ENCODE data around the gene DRC3. TPM values are rescaled to one million over a fixed set of nuclear protein-coding genes. Genes with fewer than 3 reads are reported as not detected.

The DRC3 gene
- total RNA-seq, 2 donors from 2014 or later = 0.47 TPM; not detected in 1

DNA sequence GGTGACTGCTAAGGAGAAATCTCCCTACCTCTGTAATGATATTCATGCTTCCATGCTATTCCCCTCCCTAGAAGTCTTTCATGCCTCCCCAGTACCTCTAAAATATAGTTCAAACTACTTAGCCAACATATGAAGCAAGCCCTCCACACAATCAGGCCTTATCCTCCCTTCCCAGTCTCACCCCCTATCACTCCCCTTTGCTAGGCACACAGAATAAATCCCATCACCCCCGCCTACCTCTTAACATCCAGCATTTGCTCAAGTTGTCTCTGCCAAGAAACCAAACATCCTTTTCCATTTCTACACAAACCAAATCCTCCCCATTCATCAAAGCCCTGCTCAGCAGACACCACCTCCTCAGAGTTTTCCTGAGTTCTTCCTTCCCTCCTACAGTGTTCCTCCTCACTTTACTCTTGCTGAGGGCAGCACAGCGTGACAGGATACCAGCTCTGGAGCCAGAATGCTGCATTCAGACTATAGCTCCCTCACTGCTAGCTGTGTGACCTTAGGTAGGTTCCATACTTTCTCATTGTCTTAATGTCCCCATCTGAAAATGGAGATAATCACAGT lies 7.4 kb upstream of the DRC3 start:
- no peaks in the 10 kb centered on the region for H3K27me3 Mint-ChIP-seq
- peaks cover 17 to 25% of the 10 kb centered on the region in 2 donors for H3K4me1 Mint-ChIP-seq (ENCODE audit: low read depth in 2 of 2)
- ATAC-seq = no peak
- H3K27ac Mint-ChIP-seq = no peak overlapping the region
- no peaks in the 10 kb centered on the region for H3K36me3 Mint-ChIP-seq
- no peaks in the 10 kb centered on the region for H3K9me3 Mint-ChIP-seq
- no peak overlapping the region for H3K4me3 Mint-ChIP-seq
- no peak for DNase-seq (ENCODE audit: low spot score)

DNA sequence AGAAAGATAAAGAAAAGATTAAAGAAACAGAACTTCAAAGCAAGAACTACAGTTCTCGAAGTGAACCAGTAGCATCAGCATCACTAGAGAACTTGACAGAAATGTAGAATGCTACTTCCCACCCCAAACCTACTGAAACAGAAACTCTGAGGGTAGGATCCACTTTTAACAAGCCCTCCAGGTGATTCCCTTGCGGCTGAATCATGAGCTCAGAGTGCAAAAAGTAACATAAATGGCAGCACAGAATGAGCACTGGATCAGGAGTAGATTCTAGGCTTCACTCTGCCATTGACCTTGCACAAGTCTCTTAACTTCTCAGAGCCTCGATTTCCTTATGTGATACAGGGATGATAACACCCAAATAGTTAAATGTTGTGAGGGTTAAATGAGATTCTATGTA lies 6.3 kb upstream of the DRC3 start:
- Mint-ChIP-seq H3K9me3 (no peaks in the 10 kb centered on the region), H3K4me1 (ENCODE audit: low read depth in 2 of 2) (peaks cover 20 to 27% of the 10 kb centered on the region in 2 donors), H3K4me3 (no peak overlapping the region), H3K27ac (no peak overlapping the region), H3K27me3 (no peaks in the 10 kb centered on the region), H3K36me3 (no peaks in the 10 kb centered on the region)
- DNase-seq (ENCODE audit: low spot score) (no peak), ATAC-seq (no peak)

DNA sequence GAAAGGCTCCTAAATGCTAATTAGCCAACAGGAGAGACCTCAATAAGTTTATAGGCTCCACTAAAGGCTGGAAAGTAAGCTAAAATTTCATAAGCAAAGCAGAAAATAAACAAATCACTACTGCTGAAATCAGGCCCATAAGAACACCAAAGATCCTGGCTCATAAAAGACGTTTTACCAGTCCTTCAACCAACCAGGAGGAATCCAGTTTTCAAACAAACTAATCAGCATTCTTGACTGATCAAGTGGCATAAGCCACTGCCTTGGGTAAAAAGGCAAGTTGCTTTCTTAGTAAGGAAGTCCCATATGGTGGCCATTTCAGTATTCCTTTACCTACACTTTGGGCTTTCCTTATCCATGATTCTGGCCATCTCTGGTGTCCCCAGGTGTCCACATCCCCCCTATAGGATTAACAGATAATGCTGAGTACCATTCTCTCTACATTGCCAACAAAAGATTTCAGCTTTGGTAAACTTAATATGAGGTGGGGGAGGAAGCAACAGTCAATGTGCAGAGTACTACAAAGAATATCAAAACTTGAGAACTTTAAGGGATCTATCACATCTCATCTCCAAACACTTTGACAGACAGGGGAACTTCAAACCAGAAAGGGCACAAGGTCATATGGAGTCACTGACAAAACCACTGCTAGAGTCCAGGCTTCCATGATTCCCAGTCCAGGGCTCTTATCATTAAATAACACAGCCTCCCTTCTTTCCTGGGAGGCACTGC lies 1.8 kb upstream of the DRC3 start:
- Mint-ChIP-seq H3K36me3 (no peaks in the 10 kb centered on the region), H3K27ac (peak overlapping the region; percentile 51 to 76)
- DNase-seq (ENCODE audit: low spot score) = no peak

DNA sequence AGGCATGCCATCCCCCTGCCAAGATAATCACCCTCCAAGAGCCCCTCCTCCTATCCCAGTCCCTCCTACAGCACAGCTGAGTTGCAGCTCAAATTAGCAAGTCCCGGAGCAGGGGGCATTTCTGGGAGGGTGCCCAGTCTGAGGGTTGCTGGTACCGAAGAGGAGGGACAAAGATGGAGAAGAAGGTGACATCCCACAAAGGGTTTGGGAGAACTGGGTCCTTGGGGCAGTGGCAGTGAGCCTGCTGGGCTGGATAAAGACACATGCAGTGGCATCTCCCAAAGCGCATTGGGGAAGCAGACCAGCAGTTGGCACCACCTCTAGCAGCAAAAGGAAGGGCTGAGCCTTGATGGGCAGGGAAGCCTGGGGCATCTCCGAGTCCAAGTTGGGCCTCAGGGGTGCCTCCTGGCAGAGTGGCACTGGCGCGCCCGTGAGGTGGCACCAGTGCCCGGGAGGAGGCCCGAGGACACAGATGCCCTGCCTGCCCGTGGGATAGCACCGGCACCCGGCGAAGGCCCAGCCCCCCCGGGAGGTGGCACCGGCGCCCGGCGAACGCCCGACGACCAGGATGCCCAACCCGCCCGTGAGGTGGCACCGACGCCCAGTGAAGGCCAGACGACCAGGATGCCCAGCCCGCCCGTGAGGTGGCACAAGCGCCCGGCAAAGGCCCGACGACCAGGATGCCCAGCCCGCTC lies 1.1 kb upstream of the DRC3 start:
- no peaks in the 10 kb centered on the region for H3K27me3 Mint-ChIP-seq
- H3K4me3 Mint-ChIP-seq = peak overlapping the region; percentile 72
- ATAC-seq (no peak), DNase-seq (ENCODE audit: low spot score) (peak; percentile 72)
- no peaks in the 10 kb centered on the region for H3K36me3 Mint-ChIP-seq
- H3K27ac Mint-ChIP-seq = peak overlapping the region; percentile 64 to 79
- H3K9me3 Mint-ChIP-seq = no peaks in the 10 kb centered on the region
- H3K4me1 Mint-ChIP-seq (ENCODE audit: low read depth in 2 of 2) = peaks cover 18 to 25% of the 10 kb centered on the region in 2 donors

More for the DNA sequence above, 1.8 kb upstream of the DRC3 start:
- Mint-ChIP-seq H3K27me3 (no peaks in the 10 kb centered on the region), H3K9me3 (no peaks in the 10 kb centered on the region), H3K4me1 (ENCODE audit: low read depth in 2 of 2) (peaks cover 21 to 29% of the 10 kb centered on the region in 2 donors), H3K4me3 (peak overlapping the region; percentile 72)
- ATAC-seq = no peak

DNA sequence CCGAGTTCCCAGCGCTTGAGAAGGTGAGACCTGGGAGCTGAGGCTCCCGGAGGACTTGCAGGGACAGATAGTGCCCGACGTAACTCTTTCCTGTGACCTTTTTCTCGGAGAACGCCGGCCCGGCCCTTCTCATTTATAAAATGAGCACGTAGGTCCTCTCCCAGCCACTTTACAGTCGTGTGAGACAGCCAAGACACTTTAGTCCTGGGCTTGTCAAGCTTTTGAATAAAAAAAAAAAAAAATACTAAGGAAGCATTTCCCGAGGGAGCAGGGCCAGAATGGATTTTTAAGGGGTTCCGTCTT lies 241 bp downstream of the DRC3 start:
- Mint-ChIP-seq H3K36me3 (no peaks in the 10 kb centered on the region), H3K9me3 (no peaks in the 10 kb centered on the region), H3K4me3 (peak overlapping the region; percentile 91), H3K4me1 (ENCODE audit: low read depth in 2 of 2) (peaks cover 18 to 25% of the 10 kb centered on the region in 2 donors), H3K27me3 (no peaks in the 10 kb centered on the region), H3K27ac (peak overlapping the region; percentile 64 to 79)
- DNase-seq (ENCODE audit: low spot score) (no peak), ATAC-seq (no peak)

DNA sequence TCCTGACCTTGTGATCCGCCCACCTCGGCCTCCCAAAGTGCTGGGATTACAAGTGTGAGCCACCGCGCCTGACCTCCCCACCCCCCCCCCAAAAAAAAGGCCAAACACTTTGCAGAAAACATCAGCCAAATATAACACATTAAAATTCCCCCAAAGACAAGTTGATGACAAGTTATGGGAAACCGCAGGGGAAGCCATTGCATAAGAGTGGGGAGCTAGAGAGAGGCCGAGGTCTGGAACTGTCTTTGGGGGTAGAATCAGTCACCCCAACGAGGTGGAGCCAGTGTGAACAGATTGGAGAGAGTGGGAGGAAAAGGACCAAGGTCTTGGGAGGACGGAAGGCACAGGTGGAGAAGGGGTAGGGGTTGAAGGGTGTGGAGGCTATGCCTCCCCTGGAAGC lies 2.8 kb downstream of the DRC3 start:
- Mint-ChIP-seq H3K9me3 (no peaks in the 10 kb centered on the region), H3K4me3 (no peak overlapping the region), H3K27ac (no peak overlapping the region), H3K27me3 (no peaks in the 10 kb centered on the region), H3K4me1 (ENCODE audit: low read depth in 2 of 2) (peaks cover 16 to 21% of the 10 kb centered on the region in 2 donors), H3K36me3 (no peaks in the 10 kb centered on the region)
- no peak for ATAC-seq
- no peak for DNase-seq (ENCODE audit: low spot score)

DNA sequence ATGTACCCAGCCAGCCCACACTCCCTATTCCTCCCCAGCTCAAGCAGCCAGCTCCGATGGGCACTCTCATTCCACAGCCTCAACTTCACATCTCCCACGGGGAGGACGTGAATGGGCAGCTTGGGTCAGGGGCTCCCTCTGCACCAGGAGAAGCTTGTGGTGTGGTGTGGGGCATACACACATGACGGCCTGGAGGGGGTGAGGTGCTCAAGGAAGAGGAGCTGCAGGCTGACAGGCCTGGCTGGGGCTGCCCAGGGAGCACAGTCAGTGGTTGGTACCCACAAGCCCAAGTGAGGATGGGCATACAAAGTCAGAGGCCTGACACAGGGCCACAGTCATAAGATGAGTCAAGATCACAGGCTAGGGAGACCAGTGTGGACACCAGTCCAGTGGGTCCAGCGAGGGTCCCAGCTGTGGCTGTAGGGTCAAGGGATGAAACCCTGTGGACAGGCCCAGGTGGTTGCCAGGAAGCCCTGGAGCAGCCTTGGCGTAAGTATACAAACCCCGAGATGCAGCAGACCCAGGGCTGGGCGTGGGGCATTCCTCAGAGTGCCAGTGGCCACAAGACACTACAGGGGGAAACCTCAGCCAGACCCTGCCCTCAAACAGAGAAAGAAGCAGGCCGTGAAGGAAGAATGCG lies 4.4 kb downstream of the DRC3 start:
- Mint-ChIP-seq H3K36me3 (no peaks in the 10 kb centered on the region), H3K4me3 (no peak overlapping the region), H3K9me3 (no peaks in the 10 kb centered on the region), H3K4me1 (ENCODE audit: low read depth in 2 of 2) (peaks cover 7 to 11% of the 10 kb centered on the region in 2 donors), H3K27ac (no peak overlapping the region), H3K27me3 (no peaks in the 10 kb centered on the region)
- ATAC-seq (no peak), DNase-seq (ENCODE audit: low spot score) (no peak)

DNA sequence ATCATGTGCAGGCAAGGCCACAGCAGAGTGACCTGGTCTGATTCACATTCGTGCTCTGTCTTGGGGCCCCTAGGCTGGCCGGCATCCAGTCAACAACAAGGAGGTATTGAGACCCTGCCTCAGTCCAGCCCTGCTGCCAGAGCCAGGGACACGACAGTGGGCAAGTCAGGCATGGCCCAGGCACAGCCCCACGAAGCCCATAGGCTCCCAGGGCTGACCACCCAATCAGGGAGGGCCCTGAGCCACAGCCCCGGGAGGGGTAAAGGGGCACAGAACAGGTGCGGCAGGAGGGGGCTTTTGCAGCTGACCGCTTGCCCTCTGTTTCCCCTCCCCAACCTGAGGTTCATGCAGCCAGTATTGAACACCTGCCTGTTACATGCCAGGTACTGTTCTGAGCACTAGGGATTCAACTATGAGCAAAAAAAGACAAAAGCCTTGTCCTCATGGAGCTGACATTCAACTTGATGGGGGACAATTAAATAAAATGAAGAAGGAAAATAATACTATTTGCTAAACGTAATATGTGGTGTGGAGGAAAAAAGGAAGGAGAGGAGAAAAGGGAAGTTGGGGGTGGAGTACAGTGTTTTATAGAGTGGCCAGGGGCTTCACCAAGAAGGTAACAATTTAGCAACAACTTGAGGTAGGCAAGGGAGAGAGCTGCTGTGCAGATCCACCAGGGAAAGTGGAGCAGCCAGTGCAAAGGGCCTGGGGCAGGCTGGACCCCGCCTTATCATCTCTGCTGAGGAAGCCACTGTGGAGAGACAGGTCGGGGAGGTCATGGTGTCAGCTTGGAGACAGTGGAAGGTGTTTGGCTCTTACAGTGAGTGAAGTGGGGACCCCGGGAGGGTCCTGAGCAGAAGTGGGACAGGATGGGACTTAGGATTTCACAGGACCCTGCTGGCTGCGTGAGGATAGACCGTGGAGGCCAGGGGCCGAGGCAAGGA lies 6.1 kb downstream of the DRC3 start:
- Mint-ChIP-seq H3K27me3 (no peaks in the 10 kb centered on the region), H3K4me1 (ENCODE audit: low read depth in 2 of 2) (peaks cover 3 to 7% of the 10 kb centered on the region in 2 donors), H3K36me3 (no peaks in the 10 kb centered on the region), H3K4me3 (no peak overlapping the region), H3K27ac (no peak overlapping the region), H3K9me3 (no peaks in the 10 kb centered on the region)
- ATAC-seq (peak in 1 of 2 donors; percentile 22), DNase-seq (ENCODE audit: low spot score) (no peak)

DNA sequence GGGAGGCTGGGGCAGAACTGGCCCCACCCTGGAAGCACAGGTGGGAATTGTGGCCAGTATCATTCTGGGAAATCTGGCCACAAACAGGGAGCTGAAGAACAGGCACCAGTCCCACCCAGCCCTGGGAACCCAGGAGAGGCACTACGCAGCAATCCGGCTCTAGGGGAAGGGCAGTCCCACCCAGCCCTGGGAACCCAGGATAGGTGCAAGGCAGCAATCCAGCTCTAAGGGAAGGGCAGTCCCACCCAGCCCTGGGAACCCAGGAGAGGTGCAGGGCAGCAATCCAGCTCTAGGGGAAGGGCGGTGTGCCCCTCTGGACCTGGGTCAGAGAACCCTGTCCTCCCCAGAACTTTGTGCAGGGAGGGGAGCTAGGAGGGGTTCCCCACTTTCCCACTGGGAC lies 7.1 kb downstream of the DRC3 start:
- no peaks in the 10 kb centered on the region for H3K9me3 Mint-ChIP-seq
- no peak overlapping the region for H3K4me3 Mint-ChIP-seq
- H3K36me3 Mint-ChIP-seq = no peaks in the 10 kb centered on the region
- peaks cover 3 to 7% of the 10 kb centered on the region in 2 donors for H3K4me1 Mint-ChIP-seq (ENCODE audit: low read depth in 2 of 2)
- no peaks in the 10 kb centered on the region for H3K27me3 Mint-ChIP-seq
- H3K27ac Mint-ChIP-seq = no peak overlapping the region
- no peak for DNase-seq (ENCODE audit: low spot score)
- ATAC-seq = no peak

DNA sequence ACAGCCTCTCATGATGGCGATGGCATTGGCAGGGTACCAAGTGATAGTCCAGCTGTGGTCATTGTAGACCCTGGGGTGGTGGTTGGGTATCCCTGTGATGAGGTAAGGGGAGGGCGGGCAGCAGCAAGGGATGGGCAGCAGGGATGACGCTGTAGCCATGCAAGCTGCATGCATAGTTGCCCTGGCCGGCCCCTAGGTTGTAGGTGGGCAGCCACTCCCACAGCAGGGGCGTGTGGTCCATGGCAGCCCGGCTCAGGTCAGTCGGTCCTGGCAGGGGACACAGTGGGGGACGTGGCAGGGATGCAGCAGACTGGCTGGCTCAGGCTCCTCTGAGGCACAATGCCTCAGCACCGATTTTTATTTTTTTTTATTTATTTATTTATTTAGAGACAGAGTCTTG lies 8.7 kb downstream of the DRC3 start:
- H3K27me3 Mint-ChIP-seq = no peaks in the 10 kb centered on the region
- H3K36me3 Mint-ChIP-seq = no peaks in the 10 kb centered on the region
- H3K9me3 Mint-ChIP-seq = no peaks in the 10 kb centered on the region

DNA sequence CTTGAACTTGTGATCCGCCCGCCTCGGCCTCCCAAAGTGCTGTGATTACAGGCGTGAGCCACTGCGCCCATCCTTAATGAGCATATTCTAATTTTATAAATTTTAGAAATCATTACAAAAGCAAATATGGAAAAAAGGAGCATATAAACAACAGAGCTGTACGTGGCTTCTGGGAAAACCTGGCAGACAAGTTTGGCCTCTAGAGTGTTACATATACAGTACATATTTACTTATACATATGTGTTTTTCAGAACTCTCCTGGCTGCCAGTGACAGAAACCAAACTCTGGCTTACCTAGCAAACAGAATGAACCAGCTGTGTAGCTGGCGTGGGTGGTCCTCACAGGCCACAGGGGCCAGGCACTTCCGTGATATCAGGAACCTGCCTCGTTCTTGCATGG lies 10.1 kb downstream of the DRC3 start:
- ATAC-seq = no peak
- Mint-ChIP-seq H3K27me3 (no peaks in the 10 kb centered on the region), H3K36me3 (no peaks in the 10 kb centered on the region), H3K4me1 (ENCODE audit: low read depth in 2 of 2) (no peaks in the 10 kb centered on the region), H3K27ac (no peak overlapping the region), H3K9me3 (no peaks in the 10 kb centered on the region), H3K4me3 (no peak overlapping the region)
- no peak for DNase-seq (ENCODE audit: low spot score)

More for the DNA sequence above, 8.7 kb downstream of the DRC3 start:
- DNase-seq (ENCODE audit: low spot score) = no peak
- Mint-ChIP-seq H3K27ac (no peak overlapping the region), H3K4me3 (no peak overlapping the region), H3K4me1 (ENCODE audit: low read depth in 2 of 2) (no peaks in the 10 kb centered on the region)
- ATAC-seq = peak in 1 of 2 donors; percentile 50

DNA sequence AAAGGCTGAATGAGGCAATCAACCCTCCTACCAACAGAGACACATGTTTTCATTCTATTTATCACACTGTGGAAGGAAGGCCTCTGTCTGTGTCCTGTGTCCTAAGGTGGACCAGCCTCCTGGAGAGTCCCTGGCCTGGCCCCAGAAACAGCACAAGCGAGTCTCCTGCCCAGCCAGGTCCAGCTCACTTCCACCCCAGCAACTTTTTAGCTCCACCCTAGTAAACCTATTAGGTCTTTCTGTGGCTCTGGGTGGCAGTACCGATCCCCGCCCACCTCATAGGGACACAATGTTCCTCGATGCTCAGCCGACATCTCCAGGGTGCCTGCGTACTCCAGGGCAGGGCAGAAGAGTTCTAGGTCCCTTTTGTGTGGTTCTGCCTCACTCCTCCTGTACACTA lies 10.7 kb downstream of the DRC3 start:
- Mint-ChIP-seq H3K36me3 (no peaks in the 10 kb centered on the region), H3K27me3 (no peaks in the 10 kb centered on the region), H3K4me3 (no peak overlapping the region), H3K4me1 (ENCODE audit: low read depth in 2 of 2) (no peaks in the 10 kb centered on the region), H3K9me3 (no peaks in the 10 kb centered on the region), H3K27ac (no peak overlapping the region)
- ATAC-seq (no peak), DNase-seq (ENCODE audit: low spot score) (no peak)

DNA sequence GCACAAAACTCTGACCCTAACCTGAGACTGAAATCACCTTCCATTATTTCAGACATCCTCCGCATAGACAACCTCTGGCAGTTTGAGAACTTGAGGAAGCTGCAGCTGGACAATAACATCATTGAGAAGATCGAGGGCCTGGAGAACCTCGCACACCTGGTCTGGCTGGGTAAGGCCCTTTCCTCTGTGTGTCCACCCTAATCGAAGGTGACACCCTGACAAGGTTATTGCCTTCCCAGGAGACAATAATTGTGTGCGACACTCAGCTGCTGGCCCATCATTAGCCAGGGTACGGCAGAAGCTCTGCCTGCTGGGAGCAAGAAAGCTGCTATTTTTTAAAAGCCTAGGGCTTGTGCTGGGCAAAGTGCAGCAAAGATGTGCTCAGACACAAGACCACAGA lies 11.1 kb downstream of the DRC3 start:
- ATAC-seq = no peak
- Mint-ChIP-seq H3K27ac (no peak overlapping the region), H3K4me1 (ENCODE audit: low read depth in 2 of 2) (no peaks in the 10 kb centered on the region), H3K4me3 (no peak overlapping the region), H3K27me3 (no peaks in the 10 kb centered on the region), H3K9me3 (no peaks in the 10 kb centered on the region), H3K36me3 (no peaks in the 10 kb centered on the region)
- no peak for DNase-seq (ENCODE audit: low spot score)
